H7 (cell line): ENCODE measurements around the gene SPTBN4. TPM values are rescaled to one million over a fixed set of nuclear protein-coding genes. Genes with fewer than 3 reads are reported as not detected.
"Not testable (repeated sequence)": the region's sequence is repeated elsewhere in the genome, so short reads cannot be mapped to it uniquely, and the experiment has no call there.

Experiments used
- DNase-seq: peaks from one replicate; pipeline ENCODE4 v3.0.0; 2012
- H3K27me3 ChIP-seq: 2 replicates; pipeline ENCODE4 v1.6.0; 2011; ENCODE audit warnings: mild to moderate bottlenecking, low read length; ENCODE audit not compliant: control insufficient read depth, insufficient read depth
- H3K36me3 ChIP-seq: replicated peaks from 2 replicates; pipeline ENCODE4 v1.5.1; 2011; ENCODE audit warnings: low read length; ENCODE audit not compliant: control insufficient read depth, insufficient read depth
- H3K4me3 ChIP-seq: 2 replicates; pipeline ENCODE4 v1.5.1; 2011; ENCODE audit warnings: low read depth, mild to moderate bottlenecking, control low read depth, low read length, moderate library complexity; ENCODE audit not compliant: insufficient read depth
- total RNA-seq: library from RNA; depleted of rRNA; stranded (reverse); fragments of >200 nt; shearing (Covaris generic); gene quantifications from 2 replicates; pipeline ENCODE4 v1.2.3, GENCODE V29; 2014

Gene SPTBN4
- total RNA-seq, 1 experiment from 2014 or later = 1.1 TPM

DNA sequence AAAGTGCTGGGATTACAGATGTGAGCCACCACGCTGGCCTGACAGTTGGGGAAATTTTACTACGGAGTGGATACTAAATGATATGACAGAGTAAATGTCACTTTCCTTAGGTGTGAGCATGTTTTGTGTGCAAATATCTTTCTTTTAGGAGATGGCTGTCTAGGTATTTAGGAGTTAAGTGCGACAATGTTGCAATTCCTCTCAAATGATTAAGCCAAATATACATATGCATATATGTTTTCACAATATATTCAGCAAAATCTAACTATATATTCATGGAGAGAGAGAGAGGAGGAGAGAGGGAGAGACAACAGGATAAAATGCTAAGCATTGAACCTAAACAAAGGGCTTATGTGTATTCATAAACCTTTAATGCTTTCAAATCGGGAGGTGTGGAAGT, 17.3 kb upstream of the SPTBN4 start:
- H3K36me3 ChIP-seq = no peaks in the 10 kb centered on the region
- H3K4me3 ChIP-seq = no peak overlapping the region
- H3K27me3 ChIP-seq = no peaks in the 10 kb centered on the region
- DNase-seq = no peak

DNA sequence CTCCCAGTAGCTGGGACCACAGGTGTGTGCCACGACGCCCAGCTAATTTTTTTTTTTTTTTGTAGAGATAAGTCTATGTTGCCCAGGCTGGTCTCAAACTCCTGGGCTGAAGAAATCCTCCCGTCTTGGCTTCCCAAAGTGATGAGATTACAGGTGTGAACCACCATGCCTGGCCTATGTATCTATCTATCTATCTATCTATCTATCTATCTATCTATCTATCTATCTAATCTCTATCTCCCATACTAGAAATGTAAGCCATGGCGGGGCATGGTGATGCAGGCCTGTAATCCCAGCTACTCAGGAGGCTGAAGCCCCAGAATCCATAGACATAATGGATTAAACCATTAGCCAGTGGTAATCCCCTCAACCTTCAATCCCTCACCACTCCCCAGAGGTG, 16.1 kb upstream of the SPTBN4 start:
- DNase-seq = no peak
- no peaks in the 10 kb centered on the region for H3K36me3 ChIP-seq
- no peaks in the 10 kb centered on the region for H3K27me3 ChIP-seq
- H3K4me3 ChIP-seq = no peak overlapping the region

DNA sequence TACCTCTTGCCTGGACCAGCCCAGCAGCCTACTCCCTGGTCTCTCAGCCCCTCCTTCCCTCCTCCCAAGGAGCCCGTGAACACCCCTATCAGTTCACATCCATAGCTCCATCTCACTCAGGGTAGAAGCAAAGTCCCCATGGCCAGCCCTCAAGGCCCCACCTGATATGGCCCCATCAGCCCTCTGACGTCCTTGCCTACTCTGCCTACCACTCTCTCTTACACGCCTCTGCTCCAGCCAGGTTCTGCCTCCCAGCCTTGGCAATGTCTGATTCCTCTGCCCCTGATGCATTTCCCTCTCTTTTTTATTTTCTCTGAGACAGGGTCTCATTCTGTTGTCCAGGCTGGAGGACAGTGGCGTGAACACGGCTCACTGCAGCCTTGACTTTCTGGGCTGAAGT, 14.8 kb upstream of the SPTBN4 start:
- Histone ChIP-seq H3K4me3 (no peak overlapping the region), H3K36me3 (no peaks in the 10 kb centered on the region), H3K27me3 (no peaks in the 10 kb centered on the region)
- DNase-seq = no peak

DNA sequence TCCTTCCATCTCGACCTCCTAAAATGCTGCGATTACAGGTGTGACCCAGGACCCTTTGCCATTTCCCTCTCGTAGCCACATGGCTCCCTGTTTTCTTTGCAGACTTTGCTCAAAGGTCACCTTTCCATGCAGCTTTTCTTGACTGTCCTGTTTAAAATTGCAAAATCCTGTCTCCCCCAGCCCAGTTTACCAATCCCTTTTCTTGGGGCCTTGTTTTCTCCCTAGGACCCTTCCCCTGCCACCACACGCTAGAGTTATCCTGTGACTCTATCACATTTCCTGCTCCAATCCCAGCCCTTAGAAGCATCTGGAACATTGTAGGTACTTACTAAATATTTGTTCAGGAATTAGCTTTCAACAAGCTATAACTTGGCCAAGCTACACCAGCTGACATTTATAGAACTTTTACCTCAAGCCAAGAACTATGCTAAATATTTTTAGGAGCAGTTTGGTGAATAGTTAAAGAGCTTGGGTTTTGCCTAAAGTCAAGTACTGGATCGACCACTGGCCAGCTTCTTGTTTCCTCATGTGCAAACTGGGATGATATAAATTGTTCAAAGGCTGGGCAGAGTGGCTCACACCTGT, 13.6 kb upstream of the SPTBN4 start:
- Histone ChIP-seq H3K27me3 (no peaks in the 10 kb centered on the region), H3K4me3 (no peak overlapping the region), H3K36me3 (no peaks in the 10 kb centered on the region)
- DNase-seq = no peak

DNA sequence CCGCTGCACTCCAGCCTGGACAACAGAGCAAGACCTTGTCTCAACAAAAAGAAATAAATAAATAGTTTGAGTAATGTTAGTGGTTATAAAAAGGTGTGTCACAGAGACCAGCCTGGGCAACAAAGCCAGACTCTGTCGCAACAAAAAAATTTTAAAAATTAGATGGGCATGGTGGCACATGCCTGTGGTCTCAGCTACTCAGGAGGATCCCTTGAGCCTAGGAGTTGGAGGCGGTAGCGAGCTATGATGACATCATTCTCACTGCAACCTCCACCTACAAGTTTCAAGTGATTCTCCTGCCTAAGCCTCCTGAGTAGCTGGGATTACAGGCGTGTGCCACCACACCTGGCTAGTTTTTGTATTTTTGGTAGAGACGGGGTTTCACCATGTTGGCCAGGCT, 12.9 kb upstream of the SPTBN4 start:
- not testable (repeated sequence) for H3K4me3 ChIP-seq, DNase-seq, H3K27me3 ChIP-seq, H3K36me3 ChIP-seq

- no peak for DNase-seq
Measured at GRCh38 chr19:40457048-40457447, 9.8 kb upstream of the SPTBN4 start.

DNA sequence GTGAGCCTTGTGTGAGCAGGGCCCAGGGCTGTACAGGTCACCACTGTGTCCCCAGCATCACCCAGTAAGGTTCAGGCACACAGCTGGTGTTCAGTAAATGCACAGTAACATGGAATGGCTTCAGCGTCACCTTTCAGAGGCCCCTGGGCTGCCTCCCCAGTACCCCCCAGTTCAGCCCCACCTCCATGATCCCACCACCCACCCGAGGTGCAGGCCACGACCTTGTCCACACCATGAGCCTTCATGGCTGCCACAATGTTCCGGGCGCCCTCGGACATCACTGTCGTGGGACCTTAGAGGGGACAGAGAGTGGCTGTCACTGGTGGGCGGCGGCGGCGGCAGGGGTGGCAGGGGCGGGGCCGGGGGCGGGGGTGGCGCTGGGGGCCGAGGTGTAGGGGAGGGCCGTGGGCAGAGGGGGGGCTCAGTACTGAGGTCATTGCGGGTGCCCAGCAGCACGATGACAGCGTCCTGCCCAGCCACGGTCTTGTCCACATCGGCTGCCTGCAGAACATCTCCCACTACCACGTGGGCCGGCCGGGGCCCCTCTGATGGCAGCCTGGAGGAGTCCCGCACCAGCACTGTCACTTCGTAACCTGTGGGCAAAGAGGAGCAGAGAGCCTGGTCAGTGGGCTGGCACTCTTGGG, 8.7 kb upstream of the SPTBN4 start:
- no peak for DNase-seq
- no peak overlapping the region for H3K4me3 ChIP-seq
- no peaks in the 10 kb centered on the region for H3K27me3 ChIP-seq
- no peaks in the 10 kb centered on the region for H3K36me3 ChIP-seq

More at GRCh38 chr19:40457048-40457447, 9.8 kb upstream of the SPTBN4 start:
- Histone ChIP-seq H3K36me3 (no peaks in the 10 kb centered on the region), H3K27me3 (no peaks in the 10 kb centered on the region), H3K4me3 (no peak overlapping the region)

DNA sequence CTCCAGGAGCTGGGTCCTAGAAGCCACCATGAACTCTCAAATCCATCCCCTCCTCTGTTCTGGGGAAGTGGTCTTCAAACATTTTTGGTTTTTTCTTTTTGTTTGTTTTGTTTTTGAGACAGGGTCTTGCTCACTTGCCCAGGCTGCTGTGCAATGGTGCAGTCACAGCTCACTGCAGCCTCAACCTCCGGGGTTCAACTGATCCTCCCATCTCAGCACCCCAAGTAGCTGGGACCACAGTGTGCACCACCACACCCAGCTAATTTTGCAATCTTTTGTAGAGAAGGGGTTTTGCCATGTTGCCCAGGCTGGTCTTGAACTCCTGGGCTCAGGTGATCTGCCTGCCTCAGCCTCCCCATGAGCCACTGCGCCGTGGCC, 8.2 kb upstream of the SPTBN4 start:
- Histone ChIP-seq H3K4me3 (no peak overlapping the region), H3K27me3 (no peaks in the 10 kb centered on the region), H3K36me3 (no peaks in the 10 kb centered on the region)
- DNase-seq = no peak

DNA sequence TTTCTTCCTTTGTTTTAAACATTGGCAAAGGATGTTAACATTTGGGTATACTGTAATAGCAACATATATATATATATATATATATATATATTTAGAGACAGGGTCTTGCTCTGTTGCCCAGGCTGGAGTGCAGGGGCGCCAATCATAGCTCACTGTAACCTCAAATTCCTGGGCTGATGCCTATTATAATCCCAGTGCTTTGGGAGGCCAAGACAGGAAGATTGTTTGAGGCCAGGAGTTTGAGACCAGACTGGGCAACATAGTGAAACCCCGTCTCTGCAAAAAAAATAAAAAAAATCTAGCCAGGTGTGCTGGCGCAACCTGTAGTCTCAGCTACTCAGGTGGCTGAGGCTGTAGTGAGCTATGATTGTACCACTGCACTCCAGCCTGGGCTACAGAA, 6.6 kb upstream of the SPTBN4 start:
- H3K36me3 ChIP-seq = no peaks in the 10 kb centered on the region
- no peak overlapping the region for H3K4me3 ChIP-seq
- H3K27me3 ChIP-seq = peaks cover 4% of the 10 kb centered on the region; the same call in 1 of the 2 replicates
- DNase-seq = no peak

- no peak for DNase-seq
- Histone ChIP-seq H3K36me3 (no peaks in the 10 kb centered on the region), H3K27me3 (peaks cover 12% of the 10 kb centered on the region), H3K4me3 (no peak overlapping the region)
Measured at GRCh38 chr19:40461669-40462221, 5.1 kb upstream of the SPTBN4 start.

GRCh38 chr19:40463587-40464037, 3.2 kb upstream of the SPTBN4 start:
- H3K27me3 ChIP-seq = peaks cover 27% of the 10 kb centered on the region
- DNase-seq, H3K36me3 ChIP-seq, H3K4me3 ChIP-seq: not testable (repeated sequence)

- Histone ChIP-seq H3K36me3 (no peaks in the 10 kb centered on the region), H3K27me3 (peaks cover 29% of the 10 kb centered on the region), H3K4me3 (peak overlapping the region; percentile 69)
- peak; percentile 73 for DNase-seq
Measured at GRCh38 chr19:40464059-40465024, 2.5 kb upstream of the SPTBN4 start.

- H3K4me3 ChIP-seq = peak overlapping the region; percentile 69
- no peak for DNase-seq
Measured at GRCh38 chr19:40465025-40465556, 1.7 kb upstream of the SPTBN4 start.

DNA sequence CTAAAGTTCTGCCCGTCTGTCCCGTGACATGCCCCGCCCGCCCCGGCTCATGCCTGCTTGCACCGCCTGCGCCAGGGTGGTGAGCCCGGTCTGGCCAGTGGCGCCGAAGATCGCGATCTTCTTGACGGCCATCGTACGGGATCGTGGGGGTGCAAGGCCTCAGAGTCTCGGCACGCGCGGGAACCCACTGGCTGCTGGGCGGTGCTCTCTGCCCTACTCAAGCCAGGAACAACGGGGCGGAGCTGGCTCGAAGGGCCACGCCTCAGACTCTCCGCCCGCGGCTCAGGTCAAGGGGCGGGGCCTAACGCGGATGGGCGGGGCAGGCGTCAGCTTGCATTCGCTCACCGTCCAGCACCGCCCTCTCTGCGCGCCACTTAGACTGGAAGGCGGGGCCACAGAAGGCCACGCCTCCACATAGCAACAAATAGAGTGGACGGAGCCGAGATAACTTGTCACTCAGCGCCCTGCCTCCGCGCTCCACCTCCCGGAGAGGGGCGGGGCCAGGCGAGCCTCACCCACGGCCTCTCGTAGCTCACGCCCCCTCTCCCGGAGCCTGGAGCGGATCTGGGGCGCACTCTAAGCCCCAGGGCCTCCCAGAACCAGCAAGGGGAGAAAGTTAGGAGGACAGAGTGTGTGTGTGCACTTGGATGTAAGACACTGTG, 1.1 kb upstream of the SPTBN4 start, which contains the start of gene BLVRB:
Gene BLVRB (minus strand): TSS at position 189 of the 662 bp plus-strand sequence. CDS start 57 bp downstream, at position 132.
- DNase-seq = peak; percentile 99
- H3K4me3 ChIP-seq = peak within 1 kb of the TSS; percentile 69
- H3K36me3 ChIP-seq = no peaks in the 10 kb centered on the region
- peaks cover 29% of the 10 kb centered on the region for H3K27me3 ChIP-seq

More at GRCh38 chr19:40465025-40465556, 1.7 kb upstream of the SPTBN4 start:
- Histone ChIP-seq H3K36me3 (no peaks in the 10 kb centered on the region), H3K27me3 (peaks cover 29% of the 10 kb centered on the region)
